Measurements from ENCODE around the gene CXCL17. TPM values are rescaled to one million over a fixed set of nuclear protein-coding genes. Genes with fewer than 3 reads are reported as not detected.

The CXCL17 gene
- total and polyA plus RNA-seq, 9 donors, result 0.44 to 0.86 TPM; not detected in 7

GRCh38 chr19:42445948-42446347 is 3.2 kb upstream of the CXCL17 start:
- no peak overlapping the region for H3K4me3 ChIP-seq (ENCODE audit: low read length)
- H3K27ac ChIP-seq (ENCODE audit: low read length), result no peak overlapping the region
- no peaks in the 10 kb centered on the region for H3K4me1 ChIP-seq (ENCODE audit: control insufficient read depth, insufficient read depth, low read length)
- no peak for DNase-seq
- peaks cover 5% of the 10 kb centered on the region for H3K27me3 ChIP-seq (ENCODE audit: control insufficient read depth, insufficient read depth, low read length)
- WGBS (ENCODE audit: insufficient coverage), result 85% methylated on average over 7 of the region's 7 CpGs
- H3K9me3 ChIP-seq (replicated peaks; ENCODE audit: control insufficient read depth, low read depth, low read length), result no peaks in the 10 kb centered on the region
- H3K36me3 ChIP-seq (ENCODE audit: control insufficient read depth, insufficient read depth, low read length), result no peaks in the 10 kb centered on the region

- Histone ChIP-seq H3K9me3 (replicated peaks; ENCODE audit: control insufficient read depth, low read depth, low read length) (no peaks in the 10 kb centered on the region), H3K27ac (ENCODE audit: low read length) (no peak overlapping the region), H3K4me1 (ENCODE audit: control insufficient read depth, insufficient read depth, low read length) (peaks cover 2% of the 10 kb centered on the region), H3K4me3 (ENCODE audit: low read length) (no peak overlapping the region), H3K36me3 (ENCODE audit: control insufficient read depth, insufficient read depth, low read length) (no peaks in the 10 kb centered on the region), H3K27me3 (ENCODE audit: control insufficient read depth, insufficient read depth, low read length) (peaks cover 5% of the 10 kb centered on the region)
- no peak for DNase-seq
- 47% methylated on average over 3 of the region's 4 CpGs for WGBS (ENCODE audit: insufficient coverage)
Measured at GRCh38 chr19:42443944-42444398, 1.2 kb upstream of the CXCL17 start.

GRCh38 chr19:42441049-42441445 is 1.7 kb downstream of the CXCL17 start:
- Histone ChIP-seq H3K36me3 (ENCODE audit: control insufficient read depth, insufficient read depth, low read length) (no peaks in the 10 kb centered on the region), H3K4me3 (ENCODE audit: low read length) (no peak overlapping the region), H3K4me1 (ENCODE audit: control insufficient read depth, insufficient read depth, low read length) (peaks cover 2% of the 10 kb centered on the region), H3K27ac (ENCODE audit: low read length) (no peak overlapping the region), H3K9me3 (replicated peaks; ENCODE audit: control insufficient read depth, low read depth, low read length) (no peaks in the 10 kb centered on the region), H3K27me3 (ENCODE audit: control insufficient read depth, insufficient read depth, low read length) (peaks cover 5% of the 10 kb centered on the region)
- WGBS (ENCODE audit: insufficient coverage), result 78% methylated on average over 2 of the region's 2 CpGs
- no peak for DNase-seq

GRCh38 chr19:42440357-42441048 is 2.2 kb downstream of the CXCL17 start:
- 13% methylated on average over 7 of the region's 16 CpGs for WGBS (ENCODE audit: insufficient coverage)

GRCh38 chr19:42436006-42436405 is 6.7 kb downstream of the CXCL17 start:
- WGBS (ENCODE audit: insufficient coverage), result no CpG with 5 or more reads among the region's 3 CpGs
- no peaks in the 10 kb centered on the region for H3K9me3 ChIP-seq (replicated peaks; ENCODE audit: control insufficient read depth, low read depth, low read length)
- H3K4me3 ChIP-seq (ENCODE audit: low read length), result no peak overlapping the region
- H3K27me3 ChIP-seq (ENCODE audit: control insufficient read depth, insufficient read depth, low read length), result peaks cover under 1% of the 10 kb centered on the region
- DNase-seq, result no peak
- H3K4me1 ChIP-seq (ENCODE audit: control insufficient read depth, insufficient read depth, low read length), result peaks cover 9% of the 10 kb centered on the region
- no peak overlapping the region for H3K27ac ChIP-seq (ENCODE audit: low read length)
- H3K36me3 ChIP-seq (ENCODE audit: control insufficient read depth, insufficient read depth, low read length), result no peaks in the 10 kb centered on the region

More at GRCh38 chr19:42440357-42441048, 2.2 kb downstream of the CXCL17 start:
- Histone ChIP-seq H3K4me3 (ENCODE audit: low read length) (no peak overlapping the region), H3K9me3 (replicated peaks; ENCODE audit: control insufficient read depth, low read depth, low read length) (no peaks in the 10 kb centered on the region), H3K4me1 (ENCODE audit: control insufficient read depth, insufficient read depth, low read length) (peaks cover 2% of the 10 kb centered on the region), H3K27me3 (ENCODE audit: control insufficient read depth, insufficient read depth, low read length) (peaks cover 5% of the 10 kb centered on the region), H3K36me3 (ENCODE audit: control insufficient read depth, insufficient read depth, low read length) (no peaks in the 10 kb centered on the region), H3K27ac (ENCODE audit: low read length) (no peak overlapping the region)
- peak; percentile 57 for DNase-seq

GRCh38 chr19:42435316-42435715 is 7.4 kb downstream of the CXCL17 start:
- Histone ChIP-seq H3K36me3 (ENCODE audit: control insufficient read depth, insufficient read depth, low read length) (no peaks in the 10 kb centered on the region), H3K27ac (ENCODE audit: low read length) (no peak overlapping the region), H3K4me3 (ENCODE audit: low read length) (no peak overlapping the region), H3K4me1 (ENCODE audit: control insufficient read depth, insufficient read depth, low read length) (peaks cover 9% of the 10 kb centered on the region), H3K27me3 (ENCODE audit: control insufficient read depth, insufficient read depth, low read length) (no peaks in the 10 kb centered on the region), H3K9me3 (replicated peaks; ENCODE audit: control insufficient read depth, low read depth, low read length) (no peaks in the 10 kb centered on the region)
- DNase-seq, result no peak
- 91% methylated on average over 4 of the region's 6 CpGs for WGBS (ENCODE audit: insufficient coverage)

- Histone ChIP-seq H3K36me3 (ENCODE audit: control insufficient read depth, insufficient read depth, low read length) (no peaks in the 10 kb centered on the region), H3K27me3 (ENCODE audit: control insufficient read depth, insufficient read depth, low read length) (no peaks in the 10 kb centered on the region), H3K27ac (ENCODE audit: low read length) (peak overlapping the region; percentile 65), H3K4me1 (ENCODE audit: control insufficient read depth, insufficient read depth, low read length) (peaks cover 7% of the 10 kb centered on the region), H3K9me3 (replicated peaks; ENCODE audit: control insufficient read depth, low read depth, low read length) (no peaks in the 10 kb centered on the region), H3K4me3 (ENCODE audit: low read length) (no peak overlapping the region)
- WGBS (ENCODE audit: insufficient coverage), result 20% methylated on average over 6 of the region's 9 CpGs
- DNase-seq, result peak; percentile 66
Measured at GRCh38 chr19:42433503-42434260, 9.1 kb downstream of the CXCL17 start.

- Histone ChIP-seq H3K4me3 (ENCODE audit: low read length) (no peak overlapping the region), H3K27ac (ENCODE audit: low read length) (no peak overlapping the region), H3K4me1 (ENCODE audit: control insufficient read depth, insufficient read depth, low read length) (peaks cover 7% of the 10 kb centered on the region), H3K27me3 (ENCODE audit: control insufficient read depth, insufficient read depth, low read length) (no peaks in the 10 kb centered on the region), H3K9me3 (replicated peaks; ENCODE audit: control insufficient read depth, low read depth, low read length) (no peaks in the 10 kb centered on the region), H3K36me3 (ENCODE audit: control insufficient read depth, insufficient read depth, low read length) (no peaks in the 10 kb centered on the region)
- DNase-seq, result no peak
- no CpG with 5 or more reads among the region's 1 CpG for WGBS (ENCODE audit: insufficient coverage)
Measured at GRCh38 chr19:42431486-42431885, 11.3 kb downstream of the CXCL17 start.

- H3K27me3 ChIP-seq (ENCODE audit: control insufficient read depth, insufficient read depth, low read length), result peaks cover 13% of the 10 kb centered on the region
- peaks cover 14% of the 10 kb centered on the region for H3K4me1 ChIP-seq (ENCODE audit: control insufficient read depth, insufficient read depth, low read length)
- no peak overlapping the region for H3K4me3 ChIP-seq (ENCODE audit: low read length)
- DNase-seq, result no peak
- H3K36me3 ChIP-seq (ENCODE audit: control insufficient read depth, insufficient read depth, low read length), result no peaks in the 10 kb centered on the region
- no peaks in the 10 kb centered on the region for H3K9me3 ChIP-seq (replicated peaks; ENCODE audit: control insufficient read depth, low read depth, low read length)
- H3K27ac ChIP-seq (ENCODE audit: low read length), result no peak overlapping the region
- WGBS (ENCODE audit: insufficient coverage), result 74% methylated on average over 3 of the region's 3 CpGs
Measured at GRCh38 chr19:42428676-42429075, 14.1 kb downstream of the CXCL17 start.

GRCh38 chr19:42427313-42427712 is 15.4 kb downstream of the CXCL17 start, which contains the start of gene LIPE:
Gene LIPE (minus strand): TSS chr19:42427388. CDS start chr19:42427149, 239 bp downstream.
- Histone ChIP-seq H3K27ac (ENCODE audit: low read length) (no peak within 1 kb of the TSS), H3K27me3 (ENCODE audit: control insufficient read depth, insufficient read depth, low read length) (peaks cover 17% of the 10 kb centered on the region), H3K4me1 (ENCODE audit: control insufficient read depth, insufficient read depth, low read length) (peaks cover 21% of the 10 kb centered on the region), H3K9me3 (replicated peaks; ENCODE audit: control insufficient read depth, low read depth, low read length) (no peaks in the 10 kb centered on the region), H3K36me3 (ENCODE audit: control insufficient read depth, insufficient read depth, low read length) (no peaks in the 10 kb centered on the region), H3K4me3 (ENCODE audit: low read length) (no peak within 1 kb of the TSS)
- DNase-seq, result no peak
- no CpG with 5 or more reads among the region's 4 CpGs for WGBS (ENCODE audit: insufficient coverage)
